GM10266 (cell line): Measurements from ENCODE around the gene RHOT1.

Source experiments
- DNase-seq: peaks from one replicate; pipeline ENCODE4 v3.0.0; 2012; ENCODE audit errors: extremely low spot score
- CTCF ChIP-seq: IDR thresholded peaks from 2 replicates; pipeline ENCODE4 v1.5.1; 2012; ENCODE audit warnings: mild to moderate bottlenecking, low read depth; ENCODE audit not compliant: control insufficient read depth, insufficient read depth; ENCODE audit errors: missing control alignments

The RHOT1 gene

GRCh38 chr17:32249475-32249874 is 107.2 kb downstream of the RHOT1 start:
- no peak for DNase-seq
- no peak for TF ChIP-seq CTCF

GRCh38 chr17:32253117-32253611 is 110.9 kb downstream of the RHOT1 start:
- TF ChIP-seq CTCF, result peak; percentile 95
- peak; percentile 82 for DNase-seq

GRCh38 chr17:32256012-32256700 is 113.9 kb downstream of the RHOT1 start:
- DNase-seq, result no peak
- no peak for TF ChIP-seq CTCF

- DNase-seq, result no peak
- no peak for TF ChIP-seq CTCF
Observed at GRCh38 chr17:32256701-32257019, 114.4 kb downstream of the RHOT1 start.

GRCh38 chr17:32258383-32259140 is 116.3 kb downstream of the RHOT1 start:
- DNase-seq, result no peak
- TF ChIP-seq CTCF, result no peak

- DNase-seq, result no peak
- no peak for TF ChIP-seq CTCF
Observed at GRCh38 chr17:32259586-32259985, 117.3 kb downstream of the RHOT1 start.

GRCh38 chr17:32261417-32261736 is 119.1 kb downstream of the RHOT1 start:
- no peak for DNase-seq
- no peak for TF ChIP-seq CTCF
